H1 (cell line): ENCODE results near the gene SLC9A3. TPM values are rescaled to one million over a fixed set of nuclear protein-coding genes. Genes with fewer than 3 reads are reported as not detected.

Experiments used
- CTCF ChIA-PET: fragments of 300-600 bp; sonication (Branson Sonifier 250); formaldehyde crosslinking; loops from one replicate; lab custom pipeline; 2021; ENCODE audit not compliant: partially characterized antibody; lab: Charles Lee
- POLR2A ChIA-PET: fragments of 300-600 bp; sonication (Branson Sonifier 250); formaldehyde crosslinking; loops from one replicate; lab custom pipeline; 2021; ENCODE audit warnings: inconsistent platforms; ENCODE audit not compliant: partially characterized antibody; lab: Charles Lee
- DNase-seq, 2 experiments: peaks; one replicate each; pipeline versions ENCODE4 v3.0.0 to v3.0.0-alpha.2; 2010 to 2022; ENCODE audit warnings: low spot score in 2 of 2, low read depth in 1 of 2, mixed read lengths in 1 of 2
- FAIRE-seq: peaks from 2 replicates; lab custom pipeline; 2011; peaks lifted over from hg19 to GRCh38; lab: Jason Lieb, UNC
- H2AFZ ChIP-seq: 2 replicates; pipeline ENCODE4 v1.8.1; 2012; ENCODE audit warnings: low read length, inconsistent platforms
- H2AK5ac ChIP-seq: 2 replicates; pipeline ENCODE4 v1.6.1; 2013; ENCODE audit warnings: low read depth, low read length
- H2BK120ac ChIP-seq: replicated peaks from 2 replicates; pipeline ENCODE3; 2013; ENCODE audit warnings: low read depth, low read length, inconsistent platforms
- H2BK12ac ChIP-seq: 2 replicates; pipeline ENCODE4 v1.6.1; 2013; ENCODE audit warnings: low read depth, low read length
- H2BK15ac ChIP-seq: 2 replicates; pipeline ENCODE4 v1.6.1; 2013; ENCODE audit warnings: low read length
- H2BK20ac ChIP-seq: 2 replicates; pipeline ENCODE4 v1.6.1; 2013; ENCODE audit warnings: low read length
- H2BK5ac ChIP-seq: 2 replicates; pipeline ENCODE4 v1.6.1; 2013; ENCODE audit warnings: low read depth, low read length
- H3K14ac ChIP-seq: 2 replicates; pipeline ENCODE4 v1.6.1; 2013; ENCODE audit warnings: inconsistent platforms; ENCODE audit not compliant: insufficient read length
- H3K18ac ChIP-seq: 2 replicates; pipeline ENCODE4 v1.6.1; 2013; ENCODE audit warnings: low read length; ENCODE audit errors: extremely low read depth
- H3K23ac ChIP-seq: 2 replicates; pipeline ENCODE4 v1.6.1; 2013; ENCODE audit warnings: inconsistent platforms; ENCODE audit not compliant: insufficient read length
- H3K23me2 ChIP-seq: 2 replicates; pipeline ENCODE4 v1.6.1; 2013; ENCODE audit warnings: low read depth, low read length
- H3K27ac ChIP-seq: 2 replicates; pipeline ENCODE4 v1.6.1; 2011; ENCODE audit warnings: low read depth, low read length, inconsistent platforms
- H3K27me3 ChIP-seq, 4 experiments: replicated peaks in 1 of 4; 1 replicate in 1 of 4; 2 replicates in 3 of 4; pipeline versions ENCODE4 v1.6.1 to v1.8.1; 2011 to 2013; ENCODE audit warnings: low read length in 3 of 4, mild to moderate bottlenecking in 3 of 4, inconsistent platforms in 2 of 4, mixed read lengths in 2 of 4, moderate library complexity in 1 of 4; ENCODE audit not compliant: control insufficient read depth in 3 of 4, insufficient read depth in 3 of 4; ENCODE audit errors: extremely low read depth in 1 of 4
- H3K36me3 ChIP-seq, 4 experiments: 2 replicates each; pipeline versions ENCODE4 v1.6.1 to v1.8.1; 2011 to 2013; ENCODE audit warnings: mild to moderate bottlenecking in 4 of 4, low read length in 3 of 4, moderate library complexity in 2 of 4, control low read depth in 1 of 4, inconsistent platforms in 1 of 4; ENCODE audit not compliant: insufficient read depth in 4 of 4, control insufficient read depth in 2 of 4
- H3K4ac ChIP-seq: replicated peaks from 2 replicates; pipeline ENCODE3; 2013; ENCODE audit warnings: low read length, low read depth, mixed read lengths, inconsistent platforms; ENCODE audit not compliant: insufficient read length
- H3K4me1 ChIP-seq, 4 experiments: replicated peaks in 1 of 4; 1 replicate in 1 of 4; 2 replicates in 3 of 4; pipeline versions ENCODE4 v1.6.1 to v1.8.1; 2011 to 2013; ENCODE audit warnings: low read length in 3 of 4, inconsistent platforms in 2 of 4, mixed read lengths in 1 of 4; ENCODE audit not compliant: insufficient read depth in 4 of 4, control insufficient read depth in 3 of 4
- H3K4me2 ChIP-seq, 2 experiments: 2 replicates each; pipeline versions ENCODE4 v1.6.1 to v1.8.1; 2011 to 2013; ENCODE audit warnings: low read depth in 2 of 2, low read length in 2 of 2, control low read depth in 1 of 2, inconsistent platforms in 1 of 2, mild to moderate bottlenecking in 1 of 2; ENCODE audit not compliant: insufficient read depth in 1 of 2
- H3K4me3 ChIP-seq, 4 experiments: fragments of 200-600, 300-600 bp in 1 of 4; sonication (generic), shearing (Covaris generic), sonication (Bioruptor Twin) in 1 of 4; 2 replicates each; pipeline versions ENCODE4 v1.5.1 to v1.8.1; 2011 to 2016; ENCODE audit warnings: low read length in 4 of 4, low read depth in 3 of 4, control low read depth in 2 of 4, inconsistent platforms in 2 of 4, mild to moderate bottlenecking in 2 of 4, mixed read lengths in 1 of 4, moderate library complexity in 1 of 4; ENCODE audit not compliant: insufficient read depth in 2 of 4; ENCODE audit errors: extremely low read depth in 1 of 4
- H3K56ac ChIP-seq: replicated peaks from 2 replicates; pipeline ENCODE3; 2013; ENCODE audit warnings: low read depth, mild to moderate bottlenecking, mixed read lengths, low read length, inconsistent platforms; ENCODE audit not compliant: insufficient read length
- H3K79me1 ChIP-seq: 2 replicates; pipeline ENCODE4 v1.6.1; 2013; ENCODE audit warnings: low read depth, low read length, control low read depth
- H3K79me2 ChIP-seq, 2 experiments: 2 replicates each; pipeline versions ENCODE4 v1.6.1 to v1.8.1; 2012 to 2013; ENCODE audit warnings: low read length in 2 of 2, mild to moderate bottlenecking in 2 of 2, inconsistent platforms in 1 of 2; ENCODE audit not compliant: insufficient read depth in 2 of 2, control insufficient read depth in 1 of 2
- H3K9ac ChIP-seq, 4 experiments: replicated peaks in 1 of 4; 1 replicate in 1 of 4; 2 replicates in 3 of 4; pipeline versions ENCODE4 v1.6.1 to v1.8.1; 2011 to 2013; ENCODE audit warnings: low read depth in 3 of 4, low read length in 3 of 4, control low read depth in 2 of 4, mild to moderate bottlenecking in 2 of 4, moderate library complexity in 2 of 4, inconsistent platforms in 1 of 4; ENCODE audit errors: extremely low read depth in 1 of 4
- H3K9me3 ChIP-seq, 2 experiments: 2 replicates each; pipeline versions ENCODE4 v1.6.1 to v1.8.1; 2012 to 2013; ENCODE audit warnings: mild to moderate bottlenecking in 2 of 2, moderate library complexity in 2 of 2, control low read depth in 1 of 2, inconsistent platforms in 1 of 2, low read depth in 1 of 2, low read length in 1 of 2, mixed read lengths in 1 of 2; ENCODE audit not compliant: insufficient read depth in 2 of 2
- H4K20me1 ChIP-seq, 2 experiments: replicated peaks in 1 of 2; 2 replicates each; pipeline versions ENCODE3 to v1.8.1; 2011 to 2013; ENCODE audit warnings: inconsistent platforms in 2 of 2, low read length in 2 of 2, mild to moderate bottlenecking in 1 of 2; ENCODE audit not compliant: insufficient read depth in 2 of 2, control insufficient read depth in 1 of 2
- H4K5ac ChIP-seq: 2 replicates; pipeline ENCODE4 v1.6.1; 2013; ENCODE audit warnings: low read length, low read depth, mixed read lengths, inconsistent platforms; ENCODE audit not compliant: insufficient read length
- H4K8ac ChIP-seq: 2 replicates; pipeline ENCODE4 v1.8.0; 2013; ENCODE audit warnings: mild to moderate bottlenecking, moderate library complexity, low read length, inconsistent platforms; ENCODE audit not compliant: insufficient read depth; ENCODE audit errors: extremely low read depth
- H4K91ac ChIP-seq: replicated peaks from 2 replicates; pipeline ENCODE3; 2013; ENCODE audit warnings: low read length, mixed read lengths, inconsistent platforms; ENCODE audit not compliant: insufficient read length
- GTF2F1 ChIP-seq: IDR thresholded peaks from 2 replicates; pipeline ENCODE4 v1.6.1; 2012; ENCODE audit warnings: low read depth, low read length, improper control_type of control experiment, borderline replicate concordance
- POLR2AphosphoS5 ChIP-seq: IDR thresholded peaks from 2 replicates; pipeline ENCODE4 v1.6.1; 2011; ENCODE audit warnings: low read depth, low read length
- POU5F1 ChIP-seq: IDR thresholded peaks from 2 replicates; pipeline ENCODE4 v1.6.1; 2011; ENCODE audit warnings: low read depth, mild to moderate bottlenecking, low read length, moderate library complexity
- RNF2 ChIP-seq: fragments of 200-900, 300-1000 bp; sonication (generic); IDR thresholded peaks from 2 replicates; pipeline ENCODE4 v1.7.1; 2016; ENCODE audit warnings: borderline replicate concordance, low read depth, mild to moderate bottlenecking, antibody characterized with exemption, low read length; ENCODE audit not compliant: poor library complexity, severe bottlenecking; ENCODE audit errors: missing control alignments
- SIX5 ChIP-seq: IDR thresholded peaks from 2 replicates; pipeline ENCODE4 v1.6.1; 2011; ENCODE audit warnings: mild to moderate bottlenecking, low read depth, low read length
- SP4 ChIP-seq: IDR thresholded peaks from 2 replicates; pipeline ENCODE4 v1.6.1; 2012; ENCODE audit warnings: low read length, inconsistent platforms
- WGBS, 2 experiments: shearing (Covaris generic) in 1 of 2; methylation state at CpG; one replicate each; pipeline versions ENCODE4 v1.1.6 to v1.1.7; 2013 to 2015; ENCODE audit warnings: low lambda C conversion rate in 2 of 2, mixed read lengths in 2 of 2, inconsistent platforms in 1 of 2, low coverage in 1 of 2, missing lambda C conversion rate in 1 of 2; ENCODE audit not compliant: insufficient replicate concordance in 2 of 2, insufficient coverage in 1 of 2, insufficient read length in 1 of 2; ENCODE audit errors: extremely low coverage in 1 of 2, missing lambda C conversion rate in 1 of 2; 5-methylcytosine and 5-hydroxymethylcytosine counted together
- polyA plus RNA-seq, 7 experiments: library from polyadenylated mRNA; depleted of rRNA in 3 of 7; stranded (reverse) in 5 of 7; unstranded in 2 of 7; fragments of >200 nt in 5 of 7; fragments of 200-250 nt in 2 of 7; gene quantifications; 1 replicate in 5 of 7; 2 replicates in 1 of 7; 4 replicates in 1 of 7; pipeline versions ENCODE4 v1.2.1 to v1.2.3, GENCODE V29; 2011 to 2013; ENCODE audit warnings: missing spikeins in 2 of 7, mixed read lengths in 2 of 7
- total RNA-seq: library from RNA; stranded (reverse); fragmentation: NEBNext Ultra II Directional; extraction: Animal tissue kit (Norgen Biotek cat#: 25700); gene quantifications from 2 replicates; pipeline ENCODE4 v1.2.1, GENCODE V29; 2021

The SLC9A3 gene
- total and polyA plus RNA-seq, 2 of the 8 experiments (the other 6 are each of a cell fraction or from before 2014, with no cell fraction given) = 0.95 to 1.0 TPM

- Histone ChIP-seq H2BK15ac (no peak overlapping the region), H4K20me1 (peaks cover 0 to 5% of the 10 kb centered on the region in 2 experiments), H4K5ac (no peak overlapping the region), H3K79me1 (no peaks in the 10 kb centered on the region), H2AK5ac (no peak overlapping the region), H3K4ac (no peak overlapping the region), H3K23me2 (no peaks in the 10 kb centered on the region), H3K4me2 (no peak overlapping the region), H2BK12ac (no peak overlapping the region), H2BK20ac (no peak overlapping the region), H2BK5ac (no peak overlapping the region), H3K27me3 (peaks cover 0 to 20% (median 15%) of the 10 kb centered on the region in 4 experiments; a peak in 6 of 7 replicates), H3K9me3 (no peaks in the 10 kb centered on the region), H3K4me1 (peaks cover 0 to 5% (median 0%) of the 10 kb centered on the region in 4 experiments; a peak in 5 of 7 replicates), H2BK120ac (no peak overlapping the region), H3K79me2 (no peaks in the 10 kb centered on the region), H3K56ac (no peak overlapping the region), H3K14ac (no peak overlapping the region), H4K91ac (no peak overlapping the region), H3K18ac (no peak overlapping the region), H3K4me3 (no peak overlapping the region), H2AFZ (no peak overlapping the region), H4K8ac (peak overlapping the region; percentile 57; the same call in 1 of the 2 replicates), H3K23ac (no peak overlapping the region), H3K9ac (no peak overlapping the region), H3K27ac (no peak overlapping the region), H3K36me3 (no peaks in the 10 kb centered on the region)
- 91% methylated on average over 35 of the region's 36 CpGs; no CpG with 5 or more reads in 1 of the 2 experiments for WGBS, 2 experiments
- TF ChIP-seq SP4 (no peak), POU5F1 (no peak), POLR2AphosphoS5 (no peak), GTF2F1 (no peak), RNF2 (no peak), SIX5 (no peak)
- DNase-seq (no peak), FAIRE-seq (no peak)
- POLR2A ChIA-PET = interaction anchor here (1.7 kb wide), 1 partner anchor 13 kb away, joined by 5 read pairs; no protein-coding TSS in a partner anchor
- CTCF ChIA-PET = interaction anchor here (1.3 to 1.5 kb wide), 2 partner anchors 138 to 217 kb away, joined by 3 read pairs; no protein-coding TSS in a partner anchor
These were observed 9.9 kb upstream of the SLC9A3 start for GRCh38 chr5:533955-534742.
